K562 (cell line): ENCODE results near the gene C5orf52. TPM values are rescaled to one million over a fixed set of nuclear protein-coding genes. Genes with fewer than 3 reads are reported as not detected.

Experiments
- ATAC-seq: fragments of 200-7000 bp; cut with Tn5 transposase; 3 replicates; pipeline ENCODE4 v1.9.1; 2020; ENCODE audit warnings: moderate library complexity
- BruUV-seq: library from RNA; stranded (reverse); fragments of 400-500 nt; replicated peaks from 2 replicates; lab custom pipeline; 2021; lab: Mats Ljungman, UMichigan
- CTCF ChIA-PET: fragments of 300-600 bp; formaldehyde crosslinking; extraction: SDS; loops from one replicate; lab custom pipeline; 2021; ENCODE audit warnings: low intra/inter-chr PET ratio; lab: Yijun Ruan, JAX
- POLR2A ChIA-PET: fragments of 300-600, 350-650 bp; sonication (Branson Sonifier 250); formaldehyde crosslinking; extraction: SDS; loops from one replicate; lab custom pipeline; 2021; ENCODE audit warnings: antibody characterized with exemption, inconsistent platforms; lab: Yijun Ruan, JAX
- DNase-seq, 4 experiments: peaks; one replicate each; pipeline versions ENCODE4 v3.0.0 to v3.0.0-alpha.2; 2011 to 2018; ENCODE audit warnings: low spot score in 3 of 4, mixed read lengths in 3 of 4; ENCODE audit errors: extremely low read depth in 1 of 4
- FAIRE-seq: peaks from 2 replicates; lab custom pipeline; 2011; peaks lifted over from hg19 to GRCh38; lab: Jason Lieb, UNC
- H2AFZ ChIP-seq: 2 replicates; pipeline ENCODE4 v1.6.0; 2011; ENCODE audit warnings: low read depth, low read length, control low read depth, inconsistent platforms
- H3K27ac ChIP-seq: fragments of 200-600 bp; 3 replicates; pipeline ENCODE4 v1.8.0; 2011; ENCODE audit warnings: low read depth, mild to moderate bottlenecking, control low read depth, inconsistent platforms, low read length, moderate library complexity, mixed read lengths; ENCODE audit errors: extremely low read depth
- H3K27me3 ChIP-seq, 2 experiments: fragments of 300-600 bp in 1 of 2; 2 replicates in 1 of 2; 3 replicates in 1 of 2; pipeline versions ENCODE4 v1.6.0 to v1.8.0; 2011; ENCODE audit warnings: inconsistent platforms in 2 of 2, low read length in 2 of 2, mild to moderate bottlenecking in 1 of 2, mixed read lengths in 1 of 2, moderate library complexity in 1 of 2; ENCODE audit not compliant: control insufficient read depth in 2 of 2, insufficient read depth in 2 of 2
- H3K36me3 ChIP-seq: fragments of 300-600 bp; 3 replicates; pipeline ENCODE4 v1.8.0; 2011; ENCODE audit warnings: mild to moderate bottlenecking, low read length, inconsistent platforms; ENCODE audit not compliant: control insufficient read depth, insufficient read depth
- H3K4me1 ChIP-seq, 2 experiments: fragments of 200-600 bp in 1 of 2; replicated peaks in 1 of 2; 2 replicates in 1 of 2; 3 replicates in 1 of 2; pipeline versions ENCODE4 v1.5.1 to v1.8.0; 2011; ENCODE audit warnings: inconsistent platforms in 2 of 2, low read length in 2 of 2, mild to moderate bottlenecking in 1 of 2, mixed read lengths in 1 of 2, moderate library complexity in 1 of 2; ENCODE audit not compliant: control insufficient read depth in 2 of 2, insufficient read depth in 2 of 2
- H3K4me2 ChIP-seq: 2 replicates; pipeline ENCODE4 v1.6.1; 2011; ENCODE audit warnings: low read length, control low read depth, inconsistent platforms, mixed read lengths; ENCODE audit not compliant: insufficient read depth
- H3K4me3 ChIP-seq: fragments of 200-600 bp; sonication (generic), shearing (Covaris generic); 2 replicates; pipeline ENCODE4 v1.5.1; 2016; ENCODE audit warnings: control low read depth, inconsistent platforms
- H3K79me2 ChIP-seq: fragments of 200-600 bp; 3 replicates; pipeline ENCODE4 v1.8.0; 2011; ENCODE audit warnings: low read length, inconsistent platforms; ENCODE audit not compliant: control insufficient read depth, insufficient read depth
- H3K9ac ChIP-seq, 2 experiments: 2 replicates each; pipeline versions ENCODE4 v1.6.0 to v1.6.1; 2011; ENCODE audit warnings: low read depth in 2 of 2, low read length in 2 of 2, control low read depth in 1 of 2, inconsistent platforms in 1 of 2, mild to moderate bottlenecking in 1 of 2, mixed read lengths in 1 of 2; ENCODE audit not compliant: insufficient read depth in 1 of 2
- H3K9me1 ChIP-seq: one replicate; pipeline ENCODE4 v1.6.0; 2011; ENCODE audit warnings: inconsistent platforms, mild to moderate bottlenecking, low read length, moderate library complexity; ENCODE audit not compliant: control insufficient read depth, insufficient read depth
- H3K9me3 ChIP-seq: replicated peaks from 2 replicates; pipeline ENCODE4 v1.5.1; 2011; ENCODE audit warnings: low read depth, low read length, inconsistent platforms; ENCODE audit not compliant: control insufficient read depth, insufficient read depth
- H4K20me1 ChIP-seq: replicated peaks from 2 replicates; pipeline ENCODE4 v1.6.1; 2011; ENCODE audit warnings: low read length, inconsistent platforms, mixed read lengths; ENCODE audit not compliant: control insufficient read depth, insufficient read depth
- ZNF124 ChIP-seq: sonication (generic); formaldehyde crosslinking; IDR thresholded peaks from 2 replicates; pipeline ENCODE4 v1.8.1; 2022; ENCODE audit warnings: missing genetic modification reagents
- WGBS: fragments of 100-300 bp; shearing (Covaris generic); methylation state at CpG from one replicate; pipeline ENCODE4 v1.1.6; 2016; ENCODE audit warnings: low coverage, mixed read lengths; ENCODE audit not compliant: insufficient coverage; ENCODE audit errors: missing lambda C conversion rate; 5-methylcytosine and 5-hydroxymethylcytosine counted together
- in situ Hi-C: fragments of 300-500 bp; cut with MboI; formaldehyde crosslinking; loops from 4 replicates; pipeline ENCODE4 v1.15.0; 2018; ENCODE audit warnings: inconsistent platforms, mixed read lengths
- intact Hi-C: fragments of 100-400 bp; cut with micrococcal nuclease; formaldehyde crosslinking; loops from 2 replicates; pipeline ENCODE4 v1.14.2; 2022
- polyA plus RNA-seq, 8 experiments: library from polyadenylated mRNA; depleted of rRNA in 4 of 8; stranded (reverse) in 5 of 8; unstranded in 3 of 8; fragments of >200 nt; fragmentation: Nextera tagmentation in 2 of 8; fragmentation: Illumina TruSeq in 1 of 8; extraction: Ambion mirVana in 2 of 8; extraction: Trizol in 1 of 8; gene quantifications; 2 replicates each; pipeline versions ENCODE4 v1.2.1 to v1.2.3, GENCODE V29; 2011 to 2014; ENCODE audit warnings: inconsistent platforms in 1 of 8, missing spikeins in 1 of 8
- total RNA-seq, 7 experiments: library from RNA; depleted of rRNA in 6 of 7; stranded (reverse); fragments of >200 nt in 6 of 7; fragmentation: Illumina TruSeq in 2 of 7; extraction: Trizol in 2 of 7; gene quantifications; 2 replicates each; pipeline versions ENCODE4 v1.2.1 to v1.2.3, GENCODE V29; 2011 to 2021; ENCODE audit warnings: low replicate concordance in 1 of 7
- TF ChIP-seq, protein P1 (sequence below): fragments of 250-450 bp; sonication (Bioruptor Pico); IDR thresholded peaks from 2 replicates; pipeline ENCODE4 v1.4.0; 2020; ENCODE audit warnings: mild to moderate bottlenecking, moderate library complexity, borderline replicate concordance

C5orf52 gene
- total and polyA plus RNA-seq, 9 of the 15 experiments (the other 6 are each of a cell fraction or from before 2014, with no cell fraction given), result not detected

DNA sequence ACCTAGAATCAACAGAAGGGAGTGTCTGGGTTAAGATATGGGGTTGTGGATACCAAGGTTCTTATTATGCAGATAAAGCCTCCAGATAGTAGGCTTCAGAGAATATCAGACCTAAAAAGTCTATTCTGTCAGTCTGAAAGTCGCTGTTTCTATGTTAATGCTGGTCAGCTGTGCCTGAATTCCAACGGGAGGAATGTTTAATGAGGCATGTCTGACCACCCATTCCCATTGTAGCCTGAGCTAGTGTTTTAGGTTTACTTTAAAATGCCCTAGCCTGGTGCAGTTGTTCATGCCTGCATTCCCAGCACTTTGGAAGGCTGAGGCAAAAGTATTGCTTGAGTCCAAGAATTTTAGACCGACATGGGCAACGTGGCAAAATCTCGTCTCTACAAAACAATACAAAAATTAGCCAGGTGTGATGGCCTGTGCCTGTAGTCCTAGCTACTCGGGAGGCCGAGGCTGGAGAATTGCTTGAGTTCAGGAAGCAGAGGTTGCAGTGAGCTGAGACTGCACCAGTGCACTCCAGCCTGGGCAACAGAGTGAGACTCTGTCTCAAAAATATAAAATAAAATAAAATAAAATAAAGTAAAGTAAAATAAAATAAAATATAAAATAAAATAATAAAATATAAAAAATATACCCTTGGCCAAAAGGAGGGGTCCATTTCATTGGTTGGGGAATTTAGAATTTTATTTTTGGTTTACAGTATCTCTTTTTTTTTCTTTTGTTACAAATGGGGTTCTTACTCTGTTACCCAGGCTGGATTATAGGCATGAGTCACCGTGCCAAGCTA, 11.3 kb upstream of the C5orf52 start:
- H3K27ac ChIP-seq, result no peak overlapping the region
- no peaks in the 10 kb centered on the region; a peak in 1 of 5 replicates for H3K27me3 ChIP-seq
- no peaks in the 10 kb centered on the region for H4K20me1 ChIP-seq
- H3K4me3 ChIP-seq, result no peak overlapping the region
- H3K9ac ChIP-seq, result no peak overlapping the region
- CTCF ChIA-PET, result no interaction called here
- in situ Hi-C loops, result no loop called here
- H2AFZ ChIP-seq, result no peak overlapping the region
- no peaks in the 10 kb centered on the region for H3K4me1 ChIP-seq
- H3K9me1 ChIP-seq, result no peaks in the 10 kb centered on the region
- ATAC-seq (no peak), DNase-seq (no peak), FAIRE-seq (no peak)
- no TSS peak for BruUV-seq
- 0% methylated on average over 7 of the region's 8 CpGs for WGBS
- TF ChIP-seq, protein P1, sequence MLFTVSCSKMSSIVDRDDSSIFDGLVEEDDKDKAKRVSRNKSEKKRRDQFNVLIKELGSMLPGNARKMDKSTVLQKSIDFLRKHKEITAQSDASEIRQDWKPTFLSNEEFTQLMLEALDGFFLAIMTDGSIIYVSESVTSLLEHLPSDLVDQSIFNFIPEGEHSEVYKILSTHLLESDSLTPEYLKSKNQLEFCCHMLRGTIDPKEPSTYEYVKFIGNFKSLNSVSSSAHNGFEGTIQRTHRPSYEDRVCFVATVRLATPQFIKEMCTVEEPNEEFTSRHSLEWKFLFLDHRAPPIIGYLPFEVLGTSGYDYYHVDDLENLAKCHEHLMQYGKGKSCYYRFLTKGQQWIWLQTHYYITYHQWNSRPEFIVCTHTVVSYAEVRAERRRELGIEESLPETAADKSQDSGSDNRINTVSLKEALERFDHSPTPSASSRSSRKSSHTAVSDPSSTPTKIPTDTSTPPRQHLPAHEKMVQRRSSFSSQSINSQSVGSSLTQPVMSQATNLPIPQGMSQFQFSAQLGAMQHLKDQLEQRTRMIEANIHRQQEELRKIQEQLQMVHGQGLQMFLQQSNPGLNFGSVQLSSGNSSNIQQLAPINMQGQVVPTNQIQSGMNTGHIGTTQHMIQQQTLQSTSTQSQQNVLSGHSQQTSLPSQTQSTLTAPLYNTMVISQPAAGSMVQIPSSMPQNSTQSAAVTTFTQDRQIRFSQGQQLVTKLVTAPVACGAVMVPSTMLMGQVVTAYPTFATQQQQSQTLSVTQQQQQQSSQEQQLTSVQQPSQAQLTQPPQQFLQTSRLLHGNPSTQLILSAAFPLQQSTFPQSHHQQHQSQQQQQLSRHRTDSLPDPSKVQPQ (CRISPR knock-in tag), result no peak
- no peak for TF ChIP-seq ZNF124 (CRISPR knock-in tag)
- no peak overlapping the region for H3K4me2 ChIP-seq
- no peaks in the 10 kb centered on the region for H3K9me3 ChIP-seq
- intact Hi-C loops, result no loop called here
- no peaks in the 10 kb centered on the region for H3K36me3 ChIP-seq
- H3K79me2 ChIP-seq, result no peaks in the 10 kb centered on the region
- POLR2A ChIA-PET, result interaction anchor here (0.6 kb wide), 1 partner anchor 443 kb away, joined by 4 read pairs; no protein-coding TSS in a partner anchor
